ENCODE results near the gene EXPH5.

Gene EXPH5

DNA sequence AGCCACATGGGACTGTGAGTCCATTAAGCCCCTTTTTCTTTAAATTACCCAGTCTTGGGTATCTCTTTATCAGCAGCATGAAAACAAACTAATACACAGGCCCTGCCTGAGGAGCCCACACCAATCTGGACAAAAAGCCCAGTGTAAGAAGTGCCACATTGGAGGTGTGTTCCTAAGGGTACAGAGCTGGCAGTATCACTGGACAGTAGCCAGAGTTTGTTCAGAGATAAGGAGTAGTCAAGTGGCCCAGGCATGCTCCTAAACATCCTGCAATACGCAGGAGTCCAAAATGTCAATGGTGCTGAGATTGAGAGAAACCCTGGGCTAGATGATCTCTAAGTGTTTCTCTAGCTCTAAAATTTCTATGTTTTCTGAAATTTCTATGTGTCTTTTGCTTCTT, 68.4 kb downstream of the EXPH5 start:
- Mint-ChIP-seq H3K4me1 (no peaks in the 10 kb centered on the region), H3K9me3 (no peaks in the 10 kb centered on the region), H3K36me3 (no peaks in the 10 kb centered on the region), H3K27ac (no peak overlapping the region), H3K4me3 (no peak overlapping the region)
- no peak for ATAC-seq
- no peak for DNase-seq (ENCODE audit: low spot score in 2 of 2)

DNA sequence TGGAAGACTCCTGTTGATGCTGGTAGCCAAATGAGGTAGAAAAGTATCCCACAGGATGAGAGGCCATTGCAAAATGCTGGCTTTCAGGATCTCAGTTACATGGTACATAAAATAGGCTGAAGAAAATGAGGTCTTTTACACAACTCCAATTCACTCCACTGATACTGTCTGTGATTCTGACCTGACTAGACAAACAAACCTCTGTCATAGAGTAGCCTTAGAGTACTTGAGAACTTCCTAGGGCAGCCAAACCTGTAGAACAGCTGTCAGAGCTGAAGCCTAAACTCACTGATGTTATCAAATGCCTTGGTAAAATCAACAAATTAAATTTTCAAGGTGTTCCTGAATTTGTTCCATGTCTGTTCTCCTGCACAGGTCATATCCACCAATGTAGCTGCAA, 69.1 kb downstream of the EXPH5 start:
- no peaks in the 10 kb centered on the region for H3K36me3 Mint-ChIP-seq
- ATAC-seq, result no peak
- no peak overlapping the region for H3K27ac Mint-ChIP-seq
- DNase-seq (ENCODE audit: low spot score in 2 of 2), result no peak
- no peak overlapping the region for H3K4me3 Mint-ChIP-seq
- no peaks in the 10 kb centered on the region for H3K9me3 Mint-ChIP-seq
- no peaks in the 10 kb centered on the region for H3K4me1 Mint-ChIP-seq

DNA sequence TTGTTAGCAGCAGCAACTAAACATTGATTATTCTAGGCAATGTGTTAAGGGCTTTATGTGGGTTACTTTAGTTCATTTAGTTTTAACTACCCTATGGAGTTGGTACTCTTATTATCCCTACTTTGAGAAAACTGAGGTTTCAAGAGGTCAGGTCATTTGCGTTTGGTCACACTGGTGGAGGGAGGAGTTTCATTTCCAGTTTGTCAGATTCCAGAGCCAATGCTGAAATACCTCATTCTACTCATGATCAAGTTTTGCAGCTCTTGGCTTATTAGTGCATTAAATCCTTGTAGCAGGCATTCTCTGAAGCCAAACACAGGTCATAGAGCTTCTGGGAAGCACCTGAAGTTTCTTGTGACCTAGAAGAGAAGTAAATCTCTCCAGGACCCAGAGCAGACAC, 71.2 kb downstream of the EXPH5 start:
- Mint-ChIP-seq H3K4me1 (no peaks in the 10 kb centered on the region), H3K9me3 (no peaks in the 10 kb centered on the region), H3K27ac (no peak overlapping the region), H3K4me3 (no peak overlapping the region), H3K36me3 (no peaks in the 10 kb centered on the region)
- no peak for ATAC-seq
- DNase-seq (ENCODE audit: low spot score in 2 of 2), result no peak

DNA sequence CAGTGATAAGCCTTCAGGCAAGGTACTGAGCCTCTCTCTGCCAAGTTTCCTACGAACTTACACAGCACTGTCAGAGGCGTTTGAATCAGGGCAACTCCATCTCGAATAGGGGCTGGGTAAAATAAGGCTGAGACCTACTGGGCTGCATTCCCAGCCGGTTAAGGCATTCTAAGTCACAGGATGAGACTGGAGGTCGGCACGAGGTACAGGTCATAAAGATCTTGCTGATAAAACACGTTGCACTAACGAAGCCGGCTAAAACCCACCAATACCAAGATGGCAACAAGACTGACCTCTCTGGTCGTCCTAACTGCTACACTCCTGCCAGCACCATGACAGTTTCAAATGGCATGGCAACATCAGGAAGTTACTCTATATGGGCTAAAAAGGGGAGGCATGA, 75.0 kb downstream of the EXPH5 start:
- no peak for ATAC-seq
- Mint-ChIP-seq H3K9me3 (no peaks in the 10 kb centered on the region), H3K36me3 (no peaks in the 10 kb centered on the region), H3K4me3 (no peak overlapping the region), H3K4me1 (no peaks in the 10 kb centered on the region), H3K27ac (no peak overlapping the region)
- no peak for DNase-seq (ENCODE audit: low spot score in 2 of 2)

- DNase-seq (ENCODE audit: low spot score in 2 of 2) (no peak), ATAC-seq (no peak)
Observed at GRCh38 chr11:108516125-108516524, 77.4 kb downstream of the EXPH5 start.

DNA sequence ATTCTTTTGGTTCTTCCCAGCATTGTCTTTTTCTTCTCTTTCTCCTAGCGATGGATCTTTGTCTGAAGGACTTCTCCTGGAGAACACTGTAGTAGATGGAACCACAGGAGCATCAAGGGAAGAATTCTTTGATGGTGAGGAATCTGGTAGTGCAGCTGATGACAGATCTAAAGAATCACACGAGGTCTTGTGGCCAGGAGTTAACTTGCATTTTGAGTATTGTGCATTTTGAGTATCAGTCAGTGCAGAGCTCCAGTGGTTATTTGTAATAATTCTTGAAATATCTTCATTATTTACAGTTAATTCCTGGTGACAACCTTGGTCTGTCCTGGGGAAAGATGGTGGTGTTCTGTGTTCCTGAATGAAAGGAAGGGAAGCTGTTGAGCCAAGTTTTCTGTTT, 80.9 kb downstream of the EXPH5 start:
- no peak overlapping the region for H3K4me3 Mint-ChIP-seq
- DNase-seq (ENCODE audit: low spot score in 2 of 2) (peak in 1 of 2 donors; percentile 44), ATAC-seq (peak; percentile 66)
- H3K4me1 Mint-ChIP-seq, result no peaks in the 10 kb centered on the region
- no peak overlapping the region for H3K27ac Mint-ChIP-seq
- no peaks in the 10 kb centered on the region for H3K36me3 Mint-ChIP-seq
- no peaks in the 10 kb centered on the region for H3K9me3 Mint-ChIP-seq

More at GRCh38 chr11:108516125-108516524, 77.4 kb downstream of the EXPH5 start:
- Mint-ChIP-seq H3K4me3 (no peak overlapping the region), H3K27ac (no peak overlapping the region), H3K4me1 (no peaks in the 10 kb centered on the region), H3K36me3 (no peaks in the 10 kb centered on the region), H3K9me3 (no peaks in the 10 kb centered on the region)

DNA sequence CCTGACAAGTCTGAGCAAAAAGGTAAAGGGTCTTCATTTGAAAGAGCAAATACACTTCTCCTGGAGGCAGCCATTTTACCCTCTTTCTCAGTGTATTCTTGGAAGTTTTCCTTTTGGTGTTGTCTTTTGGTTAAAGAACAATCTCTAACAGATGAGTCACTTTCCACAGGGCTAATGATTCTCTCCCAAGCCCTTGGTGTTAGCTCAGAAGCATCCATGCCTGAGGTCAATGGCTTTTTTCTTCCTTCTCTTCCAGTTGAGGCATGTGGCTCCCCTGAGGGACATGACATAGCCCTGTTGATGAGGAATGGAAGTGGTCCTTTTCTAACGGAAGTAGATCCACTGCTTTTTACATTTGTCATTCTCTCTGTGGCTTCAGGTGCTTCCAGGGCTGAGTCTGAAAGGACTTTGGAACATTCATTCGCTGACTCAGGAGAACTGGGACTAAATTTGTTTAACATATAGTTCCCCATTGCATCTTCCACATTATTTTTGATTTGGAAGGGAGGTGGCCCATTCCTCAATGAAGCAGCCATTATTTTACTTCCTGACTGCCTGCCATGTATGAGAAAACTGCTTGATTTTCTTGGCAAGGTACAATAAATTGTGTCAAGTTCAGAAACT, 81.6 kb downstream of the EXPH5 start:
- DNase-seq (ENCODE audit: low spot score in 2 of 2) (no peak), ATAC-seq (no peak)
- Mint-ChIP-seq H3K4me1 (no peaks in the 10 kb centered on the region), H3K36me3 (no peaks in the 10 kb centered on the region), H3K9me3 (no peaks in the 10 kb centered on the region), H3K4me3 (no peak overlapping the region), H3K27ac (no peak overlapping the region)

DNA sequence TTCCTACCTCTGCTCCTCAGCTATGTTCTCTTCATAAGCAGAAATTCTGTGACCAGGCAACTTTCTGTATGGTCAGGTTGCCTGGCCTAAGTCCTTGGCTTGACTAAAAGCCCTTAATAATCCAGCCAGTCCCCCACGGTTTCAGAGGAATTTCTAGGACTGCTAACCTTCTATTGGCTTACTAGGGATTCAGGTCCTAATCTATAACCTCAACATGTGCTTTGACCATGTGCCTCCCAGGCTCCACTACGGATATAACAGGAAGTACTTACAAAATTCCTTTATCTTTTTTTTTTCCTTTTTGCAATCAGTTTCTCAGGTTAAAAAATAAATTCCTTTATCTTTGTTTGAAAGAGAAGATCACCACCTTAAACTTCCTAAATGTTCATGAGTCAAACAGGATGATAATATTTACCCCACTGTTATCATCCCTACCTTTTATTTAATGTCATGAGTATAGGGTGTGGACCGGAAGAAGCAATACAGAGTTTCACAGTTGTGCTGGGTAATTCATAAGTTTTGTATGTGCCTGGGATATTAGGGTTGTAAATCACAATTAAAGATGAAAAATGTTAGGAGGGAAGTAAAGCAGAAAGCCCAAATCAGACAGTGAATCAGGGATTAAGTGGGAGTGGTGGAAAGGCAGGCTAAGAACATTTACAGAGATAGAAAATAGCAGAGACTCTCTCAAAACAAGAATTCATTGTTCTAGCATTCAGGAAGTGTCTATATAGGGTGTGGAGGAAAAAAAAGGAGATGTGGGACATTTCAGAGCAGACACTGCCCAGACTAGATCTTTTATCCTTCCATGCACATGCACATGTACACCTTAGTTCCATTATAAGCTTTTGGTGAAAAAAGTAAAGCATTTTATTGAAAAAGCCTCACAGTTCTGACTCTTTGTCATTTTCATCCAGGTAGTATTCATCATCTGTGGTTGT, 84.6 kb downstream of the EXPH5 start:
- no peaks in the 10 kb centered on the region for H3K36me3 Mint-ChIP-seq
- H3K4me1 Mint-ChIP-seq, result no peaks in the 10 kb centered on the region
- no peak overlapping the region for H3K27ac Mint-ChIP-seq
- no peak for ATAC-seq
- no peaks in the 10 kb centered on the region for H3K9me3 Mint-ChIP-seq
- H3K4me3 Mint-ChIP-seq, result no peak overlapping the region
- DNase-seq (ENCODE audit: low spot score in 2 of 2), result no peak

DNA sequence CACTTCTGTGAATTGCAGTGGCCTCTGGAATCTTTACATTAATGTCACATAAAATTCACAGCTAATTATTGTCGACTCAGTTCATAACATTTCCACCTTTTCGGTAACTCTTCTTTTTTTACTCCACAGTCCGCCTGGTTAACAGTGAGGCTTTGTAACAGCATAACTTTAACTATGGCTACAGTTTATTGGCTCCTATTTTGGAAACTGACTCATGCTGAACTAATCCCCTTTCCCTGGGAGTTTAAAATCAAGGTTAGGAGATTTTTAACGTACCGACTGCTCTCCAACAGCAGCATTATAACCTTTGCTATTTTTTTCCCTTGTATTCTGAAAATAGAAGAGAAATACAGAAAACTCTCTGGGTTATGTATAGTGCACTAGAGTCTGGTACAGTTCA, 92.2 kb downstream of the EXPH5 start:
- no peaks in the 10 kb centered on the region for H3K9me3 Mint-ChIP-seq
- H3K27ac Mint-ChIP-seq, result no peak overlapping the region
- no peak overlapping the region for H3K4me3 Mint-ChIP-seq
- peaks cover 14% of the 10 kb centered on the region for H3K4me1 Mint-ChIP-seq
- H3K36me3 Mint-ChIP-seq, result peaks cover 6% of the 10 kb centered on the region
- no peak for DNase-seq (ENCODE audit: low spot score in 2 of 2)
- ATAC-seq, result no peak

DNA sequence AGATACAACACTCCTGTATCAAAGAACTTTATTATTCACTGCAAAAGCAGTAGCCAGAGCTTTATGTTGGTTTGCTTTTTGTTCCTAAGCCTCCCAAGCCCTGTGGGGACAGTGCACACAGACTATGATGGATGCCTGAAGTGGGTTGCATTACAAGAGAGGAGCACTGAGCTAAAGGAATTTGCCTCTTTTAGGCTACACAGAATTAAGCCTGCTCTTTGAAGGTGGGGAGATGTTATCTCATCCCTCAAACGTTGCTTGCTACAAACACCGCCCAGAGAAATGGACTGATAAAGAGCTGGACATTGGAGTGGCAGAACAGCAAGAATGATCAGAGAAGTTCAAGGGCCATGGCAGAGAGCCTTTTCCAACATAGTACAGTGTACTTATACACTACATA, 92.8 kb downstream of the EXPH5 start:
- DNase-seq (ENCODE audit: low spot score in 2 of 2), result no peak
- Mint-ChIP-seq H3K36me3 (peaks cover 6% of the 10 kb centered on the region), H3K4me3 (no peak overlapping the region), H3K27ac (no peak overlapping the region), H3K9me3 (no peaks in the 10 kb centered on the region), H3K4me1 (peaks cover 19% of the 10 kb centered on the region)
- no peak for ATAC-seq

DNA sequence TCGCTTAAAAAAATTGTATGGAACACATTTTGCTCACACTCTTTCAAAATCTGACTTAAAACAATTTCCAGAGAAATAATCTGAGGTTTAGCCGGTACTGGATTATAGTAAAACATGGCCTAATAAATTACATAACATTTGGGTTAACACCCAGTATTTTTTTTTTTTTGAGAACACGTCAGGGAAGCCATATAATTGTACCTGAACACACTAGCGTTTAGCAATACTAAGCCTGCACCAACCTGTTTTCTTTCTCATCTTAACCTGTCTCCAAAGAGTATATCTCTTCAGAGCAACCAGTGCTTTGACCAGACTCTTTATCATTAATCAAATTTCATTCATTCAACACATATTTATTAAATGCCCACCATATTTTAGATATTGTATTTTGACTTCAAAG, 93.4 kb downstream of the EXPH5 start:
- Mint-ChIP-seq H3K4me1 (peaks cover 22% of the 10 kb centered on the region), H3K9me3 (no peaks in the 10 kb centered on the region), H3K27ac (peak overlapping the region; percentile 96), H3K36me3 (peaks cover 6% of the 10 kb centered on the region), H3K4me3 (peak overlapping the region; percentile 82)
- ATAC-seq (no peak), DNase-seq (ENCODE audit: low spot score in 2 of 2) (no peak)

DNA sequence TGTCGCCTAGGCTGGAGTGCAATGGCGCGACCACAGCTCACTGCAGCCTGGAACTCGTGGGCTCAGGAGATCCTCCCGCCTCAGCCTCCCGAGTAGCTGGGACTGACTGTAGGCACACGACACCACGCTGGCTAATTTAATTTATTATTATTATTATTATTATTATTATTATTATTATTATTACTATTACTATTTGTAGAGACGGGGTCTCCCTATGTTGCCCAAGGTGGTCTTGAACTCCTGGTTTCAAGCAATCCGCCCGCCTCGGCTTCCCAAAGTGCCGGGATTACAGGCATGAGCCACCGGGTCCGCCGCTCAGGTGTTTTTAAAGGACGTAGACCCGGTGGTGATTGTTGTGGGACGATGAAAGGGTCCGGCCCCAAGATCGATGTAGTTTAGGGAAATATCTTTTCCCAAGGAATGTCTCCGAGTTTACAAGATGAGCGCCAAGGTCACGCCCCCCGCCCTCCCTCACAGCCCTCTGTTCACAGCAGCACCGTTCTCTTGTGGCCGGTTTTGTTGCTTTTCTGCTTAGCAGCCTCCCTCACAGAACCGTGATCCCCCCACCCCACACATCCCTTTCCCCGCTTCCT, 94.7 kb downstream of the EXPH5 start:
- H3K27ac Mint-ChIP-seq, result peak overlapping the region; percentile 96
- DNase-seq (ENCODE audit: low spot score in 2 of 2) (no peak), ATAC-seq (no peak)
- peaks cover 6% of the 10 kb centered on the region for H3K36me3 Mint-ChIP-seq
- H3K9me3 Mint-ChIP-seq, result no peaks in the 10 kb centered on the region
- H3K4me1 Mint-ChIP-seq, result peaks cover 31% of the 10 kb centered on the region
- H3K4me3 Mint-ChIP-seq, result peak overlapping the region; percentile 82

DNA sequence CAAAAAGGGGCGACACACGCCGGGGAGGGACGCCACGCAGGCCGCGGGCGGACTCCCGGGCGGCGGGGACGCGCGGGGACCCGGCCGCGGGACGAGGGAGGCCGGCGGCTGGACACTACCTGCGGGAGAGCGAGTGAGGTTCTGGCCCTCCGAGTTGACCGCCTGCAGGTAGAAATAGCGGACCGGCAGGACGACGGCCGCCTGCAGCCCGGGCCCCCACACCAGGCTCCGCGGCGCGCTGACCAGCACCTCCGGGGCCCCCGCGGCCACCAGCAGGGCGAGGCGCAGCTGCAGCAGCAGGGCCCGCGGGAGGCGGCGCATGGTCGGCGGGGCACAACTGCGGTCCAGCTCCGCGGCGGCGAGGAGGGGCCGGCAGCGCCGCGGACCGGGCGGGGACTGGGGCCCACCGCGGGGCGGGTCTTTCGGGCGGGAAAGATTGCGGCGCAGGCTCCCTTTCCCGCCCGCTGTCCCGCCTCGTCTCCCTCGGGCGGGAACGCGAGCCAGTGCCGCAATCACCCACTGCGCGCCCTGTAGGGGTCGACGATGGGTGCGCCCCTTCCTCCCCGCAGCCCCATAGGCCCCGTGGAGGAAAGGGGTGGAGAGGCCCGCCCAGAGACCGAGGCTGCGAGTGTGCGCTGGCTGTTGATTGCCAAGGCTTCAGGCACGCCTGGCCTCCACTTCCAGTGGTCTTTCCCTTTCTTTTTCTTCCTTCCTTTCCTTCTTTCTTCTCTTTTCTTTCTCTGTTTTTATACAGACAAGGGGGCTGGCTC, 95.3 kb downstream of the EXPH5 start, which contains the start of gene POGLUT3:
Gene POGLUT3 (minus strand): TSS at position 339 of the 770 bp plus-strand sequence. CDS start 18 bp downstream, at position 321.
- Mint-ChIP-seq H3K9me3 (no peaks in the 10 kb centered on the region), H3K27ac (peak within 1 kb of the TSS; percentile 96), H3K4me3 (peak within 1 kb of the TSS; percentile 82), H3K4me1 (peaks cover 31% of the 10 kb centered on the region), H3K36me3 (peaks cover 6% of the 10 kb centered on the region)
- DNase-seq (ENCODE audit: low spot score in 2 of 2) (peak; percentile 43 to 77), ATAC-seq (peak; percentile 80)

DNA sequence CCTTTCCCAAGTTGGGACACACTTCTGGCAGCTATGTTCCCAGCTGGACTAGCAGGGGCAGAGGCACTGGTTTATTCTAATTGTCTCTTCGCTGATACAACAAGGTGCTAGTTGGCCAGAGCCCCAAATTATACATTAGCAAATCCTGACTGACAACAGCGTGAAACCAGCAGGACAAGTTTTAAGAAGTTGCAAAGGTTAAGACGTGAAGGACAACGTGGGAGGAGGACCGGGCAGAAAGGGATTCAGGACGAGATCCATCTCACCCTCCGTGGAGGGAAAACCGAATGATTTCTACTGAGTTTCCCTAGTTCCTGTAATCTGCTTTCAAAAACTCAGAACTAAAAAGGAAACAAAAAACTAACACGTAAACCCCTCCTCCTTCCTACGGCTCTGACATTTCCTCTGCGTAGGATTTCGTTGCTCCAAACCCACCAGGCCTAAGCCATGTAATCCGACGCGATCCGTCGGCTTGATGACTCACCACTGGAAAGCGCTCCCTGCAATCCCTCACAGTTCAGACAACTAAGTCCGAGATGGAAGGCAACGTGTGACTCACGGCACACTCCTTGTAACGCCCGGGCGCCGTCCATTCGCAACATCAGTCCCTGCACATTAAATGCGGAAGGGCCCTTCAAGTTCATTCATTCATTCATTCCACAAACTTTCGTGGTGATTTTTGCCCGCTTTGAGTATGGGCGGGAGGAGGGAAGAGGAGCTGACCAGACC, 96.1 kb downstream of the EXPH5 start:
- Mint-ChIP-seq H3K36me3 (peaks cover 6% of the 10 kb centered on the region), H3K9me3 (no peaks in the 10 kb centered on the region), H3K4me3 (peak overlapping the region; percentile 82), H3K4me1 (peaks cover 31% of the 10 kb centered on the region), H3K27ac (peak overlapping the region; percentile 96)
- ATAC-seq (peak; percentile 91), DNase-seq (ENCODE audit: low spot score in 2 of 2) (peak; percentile 46 to 85)

Measured in stimulated activated effector memory CD8-positive, alpha-beta T cell treated with anti-CD3 and anti-CD28 coated beads, Interleukin-12 subunit alpha, Interleukin-12 subunit beta, amount 100 ng/mL, for 72 hours (primary cell).